ENCODE measurements around the gene RFX2.

DNA sequence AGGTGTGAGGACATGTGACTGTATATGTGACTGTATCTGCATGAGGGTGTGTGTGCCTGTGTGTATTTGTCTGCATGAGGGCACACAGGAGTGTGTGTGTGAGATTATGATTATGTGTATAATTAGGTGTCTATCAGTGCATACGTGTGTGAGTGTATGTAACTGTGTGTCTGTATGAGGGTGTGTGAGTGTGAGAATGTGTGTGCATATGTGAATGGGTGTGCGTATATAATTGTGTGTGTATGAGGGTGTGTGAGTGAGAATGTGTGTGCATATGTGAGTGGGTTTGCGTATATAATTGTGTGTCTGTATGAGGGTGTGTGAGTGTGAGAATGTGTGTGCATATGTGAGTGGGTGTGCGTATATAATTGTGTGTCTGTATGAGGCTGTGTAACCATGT, 22.2 kb upstream of the RFX2 start:
- no peak for TF ChIP-seq CTCF (IDR thresholded peaks at IDR 0.05)
- no peak for TF ChIP-seq POLR2A (IDR thresholded peaks at IDR 0.05)

Measured in body of pancreas (tissue), 4 donors.